Breast epithelium (tissue), 4 donors: Measurements from ENCODE around the gene P2RX6. TPM values are rescaled to one million over a fixed set of nuclear protein-coding genes. Genes with fewer than 3 reads are reported as not detected.

Experiments used
- DNase-seq, 2 donors: peaks; one replicate each; pipeline ENCODE4 v3.0.0-alpha.2; 2019; ENCODE audit warnings: low spot score in 2 of 2
- H3K27ac ChIP-seq, 2 donors: fragments of 200-600 bp; sonication (generic) in 1 of 2; one replicate each; pipeline ENCODE4 v1.5.1; 2016 to 2019; ENCODE audit warnings: mild to moderate bottlenecking in 1 of 2
- H3K27me3 ChIP-seq, 2 donors: fragments of 200-600 bp; sonication (generic) in 1 of 2; one replicate each; pipeline versions ENCODE4 v1.5.1 to v1.6.0; 2017 to 2019; ENCODE audit warnings: control low read depth in 1 of 2, mild to moderate bottlenecking in 1 of 2
- H3K36me3 ChIP-seq: fragments of 200-600 bp; one replicate; pipeline ENCODE4 v1.5.1; 2019
- H3K4me1 ChIP-seq, 2 donors: fragments of 200-600 bp; sonication (generic); one replicate each; pipeline ENCODE4 v1.5.1; 2016 to 2019; ENCODE audit warnings: control low read depth in 1 of 2
- H3K4me3 ChIP-seq, 3 donors: fragments of 200-600 bp; sonication (generic); 1 replicate in 2 of 3; 2 replicates in 1 of 3; pipeline ENCODE4 v1.5.1; 2016 to 2019; ENCODE audit warnings: mild to moderate bottlenecking in 3 of 3, moderate library complexity in 2 of 3
- H3K9me3 ChIP-seq, 2 donors: fragments of 200-600 bp; sonication (generic) in 1 of 2; one replicate each; pipeline ENCODE4 v1.5.1; 2016 to 2019; ENCODE audit warnings: control low read depth in 1 of 2
- CTCF ChIP-seq, 3 donors: fragments of 450-650 bp; IDR thresholded peaks; one replicate each; pipeline ENCODE4 v1.5.1; 2016 to 2017; ENCODE audit warnings: antibody characterized with exemption in 3 of 3, mild to moderate bottlenecking in 3 of 3, moderate library complexity in 3 of 3
- POLR2A ChIP-seq: fragments of 450-650 bp; IDR thresholded peaks from one replicate; pipeline ENCODE4 v1.6.1; 2016; ENCODE audit warnings: antibody characterized with exemption, mild to moderate bottlenecking, moderate library complexity
- POLR2AphosphoS5 ChIP-seq, 3 donors: sonication (generic); formaldehyde crosslinking; IDR thresholded peaks; one replicate each; pipeline ENCODE4 v1.6.1; 2017; ENCODE audit warnings: antibody characterized with exemption in 3 of 3
- intact Hi-C: fragments of 100-400 bp; cut with DNase I; formaldehyde crosslinking; loops from one replicate; pipeline ENCODE4 v1.15.1; 2023; ENCODE audit warnings: low total_unique reads
- total RNA-seq, 3 donors: library from RNA; depleted of rRNA; stranded (reverse); fragments of >200 nt; gene quantifications; one replicate each; pipeline ENCODE4 v1.1.0, GENCODE V29; 2016

P2RX6 gene
- total RNA-seq, 3 donors from 2014 or later: 1.6 TPM; not detected in 2

- Histone ChIP-seq H3K27me3 (no peaks in the 10 kb centered on the region), H3K27ac (no peak overlapping the region), H3K4me1 (no peaks in the 10 kb centered on the region), H3K4me3 (no peak overlapping the region), H3K9me3 (no peaks in the 10 kb centered on the region), H3K36me3 (no peaks in the 10 kb centered on the region)
- intact Hi-C loops: no loop called here
- no peak for DNase-seq
- TF ChIP-seq POLR2A (no peak), CTCF (IDR thresholded peaks at IDR 0.05) (no peak), POLR2AphosphoS5 (IDR thresholded peaks at IDR 0.05) (no peak)
These were observed 60.7 kb downstream of the P2RX6 start for GRCh38 chr22:21075516-21076138.

GRCh38 chr22:21076912-21077625 lies 62.1 kb downstream of the P2RX6 start:
- Histone ChIP-seq H3K27ac (no peak overlapping the region), H3K36me3 (no peaks in the 10 kb centered on the region), H3K27me3 (no peaks in the 10 kb centered on the region), H3K4me1 (no peaks in the 10 kb centered on the region), H3K4me3 (no peak overlapping the region), H3K9me3 (no peaks in the 10 kb centered on the region)
- DNase-seq: no peak
- intact Hi-C loops: no loop called here
- TF ChIP-seq CTCF (IDR thresholded peaks at IDR 0.05): no peak
- TF ChIP-seq POLR2AphosphoS5 (IDR thresholded peaks at IDR 0.05): no peak
- no peak for TF ChIP-seq POLR2A

Other genes starting within 250 kb of the P2RX6 start
- gene SERPIND1, start 241.1 kb upstream of the P2RX6 start, total RNA-seq: under 1 TPM in 1 of 3 donors, not detected in 2; 0.29 TPM
- gene PI4KA, start 156.4 kb upstream of the P2RX6 start, total RNA-seq: 100 to 1,000 TPM in 1 of 3 donors, 10 to 100 TPM in 2; 62.7 to 103 (median 73.5) TPM
- 10 to 100 TPM; 17.7 to 28.2 (median 22.5) TPM for gene SNAP29, start 156.2 kb upstream of the P2RX6 start, total RNA-seq
- gene CRKL, start 97.8 kb upstream of the P2RX6 start, total RNA-seq: 10 to 100 TPM; 36.8 to 46.5 (median 42.3) TPM
- gene AIFM3, start 47.9 kb upstream of the P2RX6 start, total RNA-seq: 1 to 10 TPM; 1.6 to 3.3 (median 2.2) TPM
- 10 to 100 TPM; 37.6 to 59.0 (median 46.2) TPM for gene LZTR1, start 32.9 kb upstream of the P2RX6 start, total RNA-seq
- gene THAP7, start 13.0 kb upstream of the P2RX6 start, total RNA-seq: 10 to 100 TPM; 35.8 to 59.9 (median 52.4) TPM
- 1 to 10 TPM; 1.6 to 2.4 (median 2.0) TPM for gene SLC7A4, start 17.4 kb downstream of the P2RX6 start, total RNA-seq
- not detected for gene LRRC74B, start 30.8 kb downstream of the P2RX6 start, total RNA-seq